WERI-Rb-1 (cell line): ENCODE data around the gene FLT3LG.
A peak's percentile ranks its signal among the peaks of the same experiment; 100 is the strongest.

ENCODE experiments used
- DNase-seq: peaks from one replicate; pipeline ENCODE4 v3.0.0-alpha.2; 2020
- H3K27ac ChIP-seq: fragments of 250-450 bp; sonication (Bioruptor Pico); 2 replicates; pipeline ENCODE4 v1.5.1; 2020; ENCODE audit warnings: mild to moderate bottlenecking, moderate library complexity
- H3K27me3 ChIP-seq: fragments of 250-450 bp; sonication (Bioruptor Pico); 2 replicates; pipeline ENCODE4 v1.5.1; 2021; ENCODE audit warnings: mild to moderate bottlenecking, low read depth, moderate library complexity; ENCODE audit not compliant: insufficient read depth, severe bottlenecking
- H3K36me3 ChIP-seq: fragments of 250-450 bp; sonication (Bioruptor Pico); 2 replicates; pipeline ENCODE4 v1.5.1; 2020; ENCODE audit warnings: mild to moderate bottlenecking, moderate library complexity
- H3K4me3 ChIP-seq: 2 replicates; pipeline ENCODE4 v1.5.1; 2011; ENCODE audit warnings: low read depth, mild to moderate bottlenecking, control low read depth, low read length
- H3K9me3 ChIP-seq: fragments of 250-450 bp; sonication (Bioruptor Pico); 2 replicates; pipeline ENCODE4 v1.5.1; 2021; ENCODE audit warnings: mild to moderate bottlenecking, moderate library complexity; ENCODE audit not compliant: severe bottlenecking
- TF ChIP-seq, protein P1 (sequence below): IDR thresholded peaks from 2 replicates; pipeline ENCODE4 v1.5.1; 2011; ENCODE audit warnings: low read depth, mild to moderate bottlenecking, control low read depth, inconsistent platforms, low read length

Gene FLT3LG

DNA sequence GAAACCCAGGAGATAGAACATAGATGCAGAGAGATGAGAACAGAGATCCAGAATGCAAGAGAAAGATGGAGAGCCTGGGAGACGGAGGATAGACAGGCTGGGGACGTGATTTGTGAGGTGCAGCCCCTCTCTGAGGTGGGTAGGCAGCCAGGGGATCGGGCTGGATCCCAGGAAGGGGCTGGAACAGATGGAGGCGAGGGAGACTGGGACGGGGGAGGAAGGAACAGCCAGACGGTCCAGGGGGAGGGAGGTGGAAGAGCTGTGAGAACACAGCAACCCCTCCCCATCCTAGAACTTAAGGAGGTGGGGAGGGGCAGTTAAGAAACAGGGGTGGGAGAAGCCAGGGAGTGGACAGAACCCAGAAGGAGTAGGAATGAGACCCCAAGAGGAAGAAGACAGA lies 35.8 kb upstream of the FLT3LG start:
- peak; percentile 84 for DNase-seq
- Histone ChIP-seq H3K27me3 (no peaks in the 10 kb centered on the region), H3K9me3 (no peaks in the 10 kb centered on the region), H3K27ac (peak overlapping the region; percentile 84), H3K4me3 (peak overlapping the region; percentile 97), H3K36me3 (peaks cover 34% of the 10 kb centered on the region)
- TF ChIP-seq, protein P1, sequence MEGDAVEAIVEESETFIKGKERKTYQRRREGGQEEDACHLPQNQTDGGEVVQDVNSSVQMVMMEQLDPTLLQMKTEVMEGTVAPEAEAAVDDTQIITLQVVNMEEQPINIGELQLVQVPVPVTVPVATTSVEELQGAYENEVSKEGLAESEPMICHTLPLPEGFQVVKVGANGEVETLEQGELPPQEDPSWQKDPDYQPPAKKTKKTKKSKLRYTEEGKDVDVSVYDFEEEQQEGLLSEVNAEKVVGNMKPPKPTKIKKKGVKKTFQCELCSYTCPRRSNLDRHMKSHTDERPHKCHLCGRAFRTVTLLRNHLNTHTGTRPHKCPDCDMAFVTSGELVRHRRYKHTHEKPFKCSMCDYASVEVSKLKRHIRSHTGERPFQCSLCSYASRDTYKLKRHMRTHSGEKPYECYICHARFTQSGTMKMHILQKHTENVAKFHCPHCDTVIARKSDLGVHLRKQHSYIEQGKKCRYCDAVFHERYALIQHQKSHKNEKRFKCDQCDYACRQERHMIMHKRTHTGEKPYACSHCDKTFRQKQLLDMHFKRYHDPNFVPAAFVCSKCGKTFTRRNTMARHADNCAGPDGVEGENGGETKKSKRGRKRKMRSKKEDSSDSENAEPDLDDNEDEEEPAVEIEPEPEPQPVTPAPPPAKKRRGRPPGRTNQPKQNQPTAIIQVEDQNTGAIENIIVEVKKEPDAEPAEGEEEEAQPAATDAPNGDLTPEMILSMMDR: no peak

DNA sequence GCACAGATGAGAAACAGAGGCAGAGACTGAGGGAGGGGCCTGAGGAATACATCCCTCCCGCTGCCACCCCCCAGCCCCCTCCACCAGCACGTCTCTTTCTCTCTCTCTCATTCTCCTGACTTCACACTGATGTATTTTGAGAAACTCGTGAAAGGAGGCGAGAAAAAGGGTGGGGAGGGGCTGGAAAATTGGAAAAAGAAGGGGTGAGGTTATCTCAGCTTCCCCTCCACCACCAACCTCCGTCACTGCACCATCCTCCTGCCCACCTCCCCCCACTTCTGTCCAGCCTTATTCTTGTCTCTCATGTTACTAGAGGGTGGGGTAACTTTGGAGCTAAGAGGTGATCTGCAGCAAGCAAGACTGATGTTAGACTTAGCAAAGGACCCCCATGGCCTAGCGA lies 34.2 kb upstream of the FLT3LG start:
- no peak for DNase-seq
- TF ChIP-seq, protein P1: no peak
- no peaks in the 10 kb centered on the region for H3K9me3 ChIP-seq
- H3K4me3 ChIP-seq: peak overlapping the region; percentile 97
- H3K27ac ChIP-seq: peak overlapping the region; percentile 84
- no peaks in the 10 kb centered on the region for H3K27me3 ChIP-seq
- peaks cover 22% of the 10 kb centered on the region for H3K36me3 ChIP-seq

DNA sequence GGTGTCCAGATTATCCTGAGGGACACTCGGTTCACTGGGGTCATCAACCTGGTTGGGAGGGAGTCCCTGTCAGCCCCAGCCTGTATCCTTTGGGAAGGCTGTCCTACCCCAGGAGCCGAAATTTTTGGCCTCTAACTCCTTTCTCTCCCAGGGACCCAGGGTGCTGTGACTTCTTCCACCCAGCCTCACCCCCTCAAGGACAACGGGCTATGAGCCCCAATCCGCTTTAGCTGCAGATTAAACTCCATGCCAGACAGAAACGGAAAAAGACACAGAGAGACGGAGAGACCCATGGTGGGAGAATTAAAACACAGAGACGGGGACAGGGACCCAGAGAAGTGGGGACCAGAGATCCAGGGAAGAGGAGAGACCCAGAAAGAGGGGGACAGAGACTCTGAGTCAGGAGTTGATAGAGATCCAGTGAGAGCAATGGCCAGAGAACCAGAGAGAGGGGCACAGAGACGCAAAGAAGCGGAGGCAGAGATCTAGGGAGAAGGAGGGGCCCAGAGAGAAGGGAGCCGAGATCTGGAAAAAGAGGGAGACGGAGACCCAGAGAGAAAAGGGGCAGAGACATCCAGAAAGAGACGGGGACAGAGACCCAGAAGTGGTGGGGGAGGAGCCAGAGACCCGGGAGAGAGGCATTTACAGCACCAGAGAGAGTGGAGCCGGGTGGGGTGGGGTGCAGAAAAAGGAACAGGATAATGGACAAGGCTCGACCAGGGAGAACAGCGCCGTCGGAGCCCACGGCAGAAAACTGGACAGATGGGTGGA lies 33.4 kb upstream of the FLT3LG start:
- no peaks in the 10 kb centered on the region for H3K9me3 ChIP-seq
- H3K4me3 ChIP-seq: peak overlapping the region; percentile 97
- peak; percentile 60 for DNase-seq
- H3K27me3 ChIP-seq: no peaks in the 10 kb centered on the region
- TF ChIP-seq, protein P1: no peak
- H3K27ac ChIP-seq: peak overlapping the region; percentile 84
- H3K36me3 ChIP-seq: peaks cover 14% of the 10 kb centered on the region

- no peaks in the 10 kb centered on the region for H3K9me3 ChIP-seq
- DNase-seq: peak; percentile 82
- TF ChIP-seq, protein P1: 0 out of 2 replicates have a peak, but pooled peaks have one; percentile 4
- peaks cover 8% of the 10 kb centered on the region for H3K36me3 ChIP-seq
- peak within 1 kb of the TSS; percentile 84 for H3K27ac ChIP-seq
- H3K27me3 ChIP-seq: no peaks in the 10 kb centered on the region
- peak within 1 kb of the TSS; percentile 97 for H3K4me3 ChIP-seq
Measured at GRCh38 chr19:49441210-49441959, 32.6 kb upstream of the FLT3LG start, which contains the start of gene SLC17A7. TSS of gene SLC17A7 (minus strand) at chr19:49441527. CDS start at chr19:49441379, 148 bp downstream.

GRCh38 chr19:49441960-49442350 lies 32.1 kb upstream of the FLT3LG start:
- no peaks in the 10 kb centered on the region for H3K27me3 ChIP-seq
- H3K36me3 ChIP-seq: peaks cover 8% of the 10 kb centered on the region
- DNase-seq: no peak
- peak overlapping the region; percentile 41 for H3K27ac ChIP-seq
- no peaks in the 10 kb centered on the region for H3K9me3 ChIP-seq
- H3K4me3 ChIP-seq: peak overlapping the region; percentile 54
- TF ChIP-seq, protein P1: no peak
